Testis (tissue), 3 donors: ENCODE data around the gene RNF224. TPM values are rescaled to one million over a fixed set of nuclear protein-coding genes. Genes with fewer than 3 reads are reported as not detected.

ENCODE experiments used
- DNase-seq: peaks from one replicate; pipeline ENCODE4 v3.0.0-alpha.2; 2019
- H3K27ac ChIP-seq, 2 donors: fragments of 200-600 bp; sonication (generic); one replicate each; pipeline ENCODE4 v1.5.1; 2019
- H3K27me3 ChIP-seq: fragments of 200-600 bp; sonication (generic); one replicate; pipeline ENCODE4 v1.5.1; 2019
- H3K36me3 ChIP-seq: fragments of 200-600 bp; sonication (generic); one replicate; pipeline ENCODE4 v1.5.1; 2017; ENCODE audit warnings: low read depth; ENCODE audit errors: missing control alignments
- H3K4me1 ChIP-seq: fragments of 200-600 bp; sonication (generic); one replicate; pipeline ENCODE4 v1.5.1; 2019
- H3K4me3 ChIP-seq, 2 donors: fragments of 200-600 bp; sonication (generic); one replicate each; pipeline ENCODE4 v1.5.1; 2017 to 2019
- H3K9me3 ChIP-seq: fragments of 200-600 bp; sonication (generic); one replicate; pipeline ENCODE4 v1.5.1; 2017
- CTCF ChIP-seq, 3 experiments: fragments of 450-650 bp in 2 of 3; fragments of 200-600 bp in 1 of 3; sonication (generic) in 1 of 3; IDR thresholded peaks; one replicate each; pipeline ENCODE4 v1.5.1; 2016 to 2019; ENCODE audit warnings: antibody characterized with exemption in 3 of 3, mild to moderate bottlenecking in 2 of 3, moderate library complexity in 1 of 3
- POLR2A ChIP-seq: fragments of 450-650 bp; IDR thresholded peaks from one replicate; pipeline ENCODE4 v1.6.1; 2017; ENCODE audit warnings: antibody characterized with exemption, mild to moderate bottlenecking, moderate library complexity
- WGBS, 2 donors: methylation state at CpG; one replicate each; pipeline ENCODE4 v1.1.5; 2018; 5-methylcytosine and 5-hydroxymethylcytosine counted together
- intact Hi-C: fragments of 100-400 bp; cut with DNase I; formaldehyde crosslinking; loops from one replicate; pipeline ENCODE4 v1.15.1; 2023; ENCODE audit warnings: low total_unique reads
- polyA plus RNA-seq: library from polyadenylated mRNA; stranded (reverse); fragments of 350-450 nt; fragmentation: Illumina TruSeq; extraction: RNeasy Lipid Tissue Mini Kit (QIAGEN cat#74804); gene quantifications from one replicate; pipeline ENCODE4 v1.2.3, GENCODE V29; 2014; ENCODE audit warnings: low read depth, low replicate concordance; ENCODE audit not compliant: insufficient read depth
- total RNA-seq, 2 donors: library from RNA; depleted of rRNA; stranded (reverse); fragments of >200 nt; gene quantifications; one replicate each; pipeline ENCODE4 v1.2.3, GENCODE V29; 2016

Gene RNF224
- total and polyA plus RNA-seq, 3 donors from 2014 or later: 0.17 to 0.71 (median 0.37) TPM

DNA sequence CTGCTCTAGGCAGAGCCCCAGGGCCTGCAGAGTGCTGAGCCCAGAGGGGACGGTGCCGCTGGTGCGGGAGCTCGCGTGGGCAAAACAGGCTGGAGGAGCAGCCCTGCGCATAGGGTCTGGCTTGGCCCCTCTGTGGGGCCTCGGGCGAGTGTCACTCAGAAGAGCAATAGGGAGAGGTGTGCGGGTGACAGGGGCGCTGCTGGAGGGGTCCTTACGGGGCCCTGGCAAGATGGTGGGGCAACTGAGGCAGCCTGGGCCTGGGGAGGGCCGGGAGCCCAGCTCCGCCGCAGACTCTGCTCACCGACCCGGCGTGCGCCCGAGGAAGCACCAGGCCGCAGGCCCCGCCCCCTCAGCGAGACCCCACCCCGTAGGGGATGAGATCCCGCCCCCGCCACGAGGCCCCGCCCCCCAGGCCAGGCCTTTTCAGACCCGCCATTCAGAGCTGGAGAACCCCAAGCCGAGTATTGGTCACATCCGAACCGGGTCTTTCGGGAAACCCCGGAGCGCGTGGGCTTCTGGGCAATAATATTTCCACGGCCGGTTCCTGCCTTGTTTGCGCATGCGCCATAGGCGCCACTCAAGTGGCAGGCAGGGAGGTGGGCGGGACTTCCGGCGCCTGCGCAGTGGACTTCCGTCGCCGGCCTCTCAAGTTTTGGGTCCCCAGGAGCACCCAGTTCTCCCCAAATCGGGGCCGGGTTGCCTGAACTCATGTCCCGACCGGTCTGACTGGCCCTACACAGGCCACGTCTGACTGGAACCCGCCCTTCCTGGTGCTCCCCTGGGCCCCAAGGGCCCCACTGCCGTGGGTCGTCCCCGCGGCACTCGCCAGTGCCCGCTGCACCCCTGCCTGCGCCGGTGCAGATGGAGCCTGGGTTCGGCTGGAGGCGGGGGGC lies 4.0 kb upstream of the RNF224 start:
- H3K4me3 ChIP-seq: peak overlapping the region; percentile 56 to 76
- TF ChIP-seq POLR2A: no peak
- TF ChIP-seq CTCF (IDR thresholded peaks at IDR 0.05): no peak
- peaks cover 26% of the 10 kb centered on the region for H3K4me1 ChIP-seq
- H3K27me3 ChIP-seq: no peaks in the 10 kb centered on the region
- intact Hi-C loops: loop anchor here (10.0 kb wide), 1 partner anchor 109 kb away; the partner anchor contains the start of gene DPP7
- H3K36me3 ChIP-seq: no peaks in the 10 kb centered on the region
- 0 to 1% methylated on average over 2 to 62 of the region's 63 CpGs for WGBS, 2 donors
- H3K9me3 ChIP-seq: no peaks in the 10 kb centered on the region
- DNase-seq: peak; percentile 96
- peak overlapping the region; percentile 59 to 68 for H3K27ac ChIP-seq

GRCh38 chr9:137224830-137225694 lies 2.2 kb upstream of the RNF224 start, which contains the start of gene CYSRT1:
CYSRT1 (plus strand) TSS chr9:137225174; CDS start chr9:137225622, 448 bp downstream.
- Histone ChIP-seq H3K36me3 (no peaks in the 10 kb centered on the region), H3K4me1 (peaks cover 28% of the 10 kb centered on the region), H3K27ac (no peak within 1 kb of the TSS), H3K4me3 (peak within 1 kb of the TSS; percentile 56 to 76), H3K9me3 (no peaks in the 10 kb centered on the region), H3K27me3 (no peaks in the 10 kb centered on the region)
- 55 to 68% methylated on average over 6 to 21 of the region's 23 CpGs for WGBS, 2 donors
- no peak for DNase-seq
- intact Hi-C loops: loop anchor here (10.0 kb wide), 1 partner anchor 110 kb away; the partner anchor contains the start of gene DPP7
- TF ChIP-seq CTCF (IDR thresholded peaks at IDR 0.05): no peak
- TF ChIP-seq POLR2A: no peak

- no peak overlapping the region for H3K27ac ChIP-seq
- TF ChIP-seq CTCF (IDR thresholded peaks at IDR 0.05) (no peak), POLR2A (no peak)
- no peaks in the 10 kb centered on the region for H3K27me3 ChIP-seq
- no peaks in the 10 kb centered on the region for H3K36me3 ChIP-seq
- 81 to 93% methylated on average over 6 to 21 of the region's 21 CpGs for WGBS, 2 donors
- no peak for DNase-seq
- H3K9me3 ChIP-seq: no peaks in the 10 kb centered on the region
- no peak overlapping the region for H3K4me3 ChIP-seq
- intact Hi-C loops: loop anchor here (10.0 kb wide), 1 partner anchor 111 kb away; the partner anchor contains the start of gene DPP7
- peaks cover 28% of the 10 kb centered on the region for H3K4me1 ChIP-seq
These were observed 1.5 kb upstream of the RNF224 start for GRCh38 chr9:137225699-137226331.

- no peak overlapping the region for H3K27ac ChIP-seq
- H3K27me3 ChIP-seq: no peaks in the 10 kb centered on the region
- no peaks in the 10 kb centered on the region for H3K36me3 ChIP-seq
- no peak for DNase-seq
- WGBS, 2 donors: 73 to 77% methylated on average over 10 to 18 of the region's 18 CpGs
- intact Hi-C loops: loop anchor here (10.0 kb wide), 1 partner anchor 112 kb away; the partner anchor contains the start of gene DPP7
- no peak for TF ChIP-seq POLR2A
- TF ChIP-seq CTCF (IDR thresholded peaks at IDR 0.05): no peak
- H3K4me1 ChIP-seq: peaks cover 26% of the 10 kb centered on the region
- H3K9me3 ChIP-seq: no peaks in the 10 kb centered on the region
- no peak overlapping the region for H3K4me3 ChIP-seq
These were observed 806 bp upstream of the RNF224 start for GRCh38 chr9:137226338-137227053.
